ENCODE measurements around the gene ZNF219.

Gene ZNF219

DNA sequence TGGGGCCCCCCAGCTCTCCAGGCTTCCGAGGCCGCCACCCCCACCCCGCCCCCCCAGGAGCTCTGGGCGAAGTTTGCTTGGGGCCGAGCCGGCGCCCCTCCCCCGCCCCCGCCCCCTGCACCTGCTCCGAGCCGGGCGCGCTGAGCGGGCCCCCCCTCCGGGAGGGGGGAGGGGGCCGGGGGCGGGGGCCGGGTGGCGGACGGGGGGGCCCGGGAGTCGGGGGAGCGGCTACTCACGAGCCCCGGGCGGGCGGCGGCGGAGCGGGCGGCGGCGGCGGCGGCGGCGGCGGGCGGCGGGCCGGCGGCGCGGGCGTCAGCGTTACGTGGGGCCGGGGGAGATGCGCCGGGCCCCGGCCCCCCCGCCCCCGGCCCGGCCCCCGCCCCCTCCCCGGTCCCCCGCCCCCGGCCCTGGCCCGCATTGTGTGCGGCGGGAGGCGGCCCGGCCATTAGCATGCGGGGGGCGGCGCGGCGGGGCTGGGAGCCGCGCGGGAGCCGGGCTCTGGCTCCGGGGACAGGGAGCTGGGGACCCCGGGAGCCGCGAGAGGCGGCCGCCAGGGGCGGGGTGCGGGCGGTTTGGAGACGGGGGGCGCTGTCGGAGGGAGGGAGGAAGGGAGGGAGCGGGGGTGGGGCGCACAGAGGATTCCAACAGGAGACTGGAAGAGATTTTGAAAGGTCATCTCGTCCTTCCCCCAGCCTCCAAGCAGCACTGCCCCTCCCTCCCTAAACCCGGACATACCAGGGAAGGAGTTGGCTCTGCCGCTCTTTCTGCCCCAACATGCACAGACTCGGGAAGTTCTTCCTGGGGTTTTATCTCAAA, at the start of gene ZNF219:
ZNF219 (minus strand) TSS at position 580 of the 816 bp plus-strand sequence. CDS start 5,064 bp downstream, outside the sequence.
- peak; percentile 47 to 82 (median 75) for DNase-seq

DNA sequence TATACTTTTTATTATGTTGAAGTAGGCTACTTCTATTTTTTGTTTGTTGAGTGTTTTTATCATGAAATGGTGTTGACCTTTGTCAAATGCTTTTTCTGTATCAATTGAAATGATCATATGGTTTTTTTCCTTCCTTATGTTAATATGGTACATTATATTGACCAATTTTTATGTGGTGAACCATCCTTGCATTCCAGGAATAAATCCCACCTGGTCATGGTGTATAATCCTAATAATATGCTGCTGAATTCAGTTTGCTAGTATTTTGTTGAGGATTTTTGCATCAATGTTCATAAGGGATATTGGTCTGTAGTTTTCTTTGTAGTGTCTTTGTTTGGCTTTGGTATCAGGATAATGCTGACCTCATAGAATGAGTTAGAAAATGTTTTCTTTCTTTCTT, 47.0 kb upstream of the ZNF219 start:
- DNase-seq = no peak

DNA sequence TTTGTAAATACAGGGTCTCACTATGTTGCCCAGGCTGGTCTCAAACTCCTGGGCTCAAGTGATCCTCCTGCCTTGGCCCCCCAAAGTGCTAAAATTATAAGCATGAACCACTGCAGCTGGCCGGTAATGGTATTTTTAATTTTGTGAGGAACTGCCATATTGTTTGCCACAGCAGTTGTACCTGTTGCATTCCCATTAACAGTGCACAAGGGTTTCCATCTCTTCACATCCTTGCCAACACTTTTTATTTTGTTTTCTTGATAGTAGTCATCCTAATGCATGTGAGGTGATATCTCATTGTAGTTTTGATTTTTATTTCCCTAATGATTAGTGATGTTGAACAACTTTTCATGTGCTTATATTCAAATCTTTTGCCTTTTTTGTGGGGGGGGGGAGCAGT, 43.9 kb upstream of the ZNF219 start:
- DNase-seq = no peak

DNA sequence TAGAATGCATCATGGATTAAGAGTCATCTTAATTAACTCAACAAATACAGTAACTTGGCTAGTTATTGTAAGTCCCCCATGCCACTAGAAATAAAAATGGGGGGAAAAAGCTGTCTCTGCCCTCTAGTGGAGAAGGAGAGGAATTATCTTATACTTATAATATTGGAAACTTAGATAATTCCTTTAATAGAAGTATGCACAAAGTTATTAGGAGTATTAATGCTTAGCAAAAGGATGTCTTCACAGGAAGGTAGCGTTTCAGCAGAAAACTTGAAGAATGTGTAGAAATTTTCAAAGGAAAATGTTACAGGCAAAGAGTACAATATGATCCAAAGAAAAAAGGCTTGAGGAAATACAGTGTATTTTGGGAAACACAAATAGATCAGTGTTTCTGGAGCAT, 37.6 kb upstream of the ZNF219 start:
- peak in 1 of 3 experiments; percentile 40 for DNase-seq

DNA sequence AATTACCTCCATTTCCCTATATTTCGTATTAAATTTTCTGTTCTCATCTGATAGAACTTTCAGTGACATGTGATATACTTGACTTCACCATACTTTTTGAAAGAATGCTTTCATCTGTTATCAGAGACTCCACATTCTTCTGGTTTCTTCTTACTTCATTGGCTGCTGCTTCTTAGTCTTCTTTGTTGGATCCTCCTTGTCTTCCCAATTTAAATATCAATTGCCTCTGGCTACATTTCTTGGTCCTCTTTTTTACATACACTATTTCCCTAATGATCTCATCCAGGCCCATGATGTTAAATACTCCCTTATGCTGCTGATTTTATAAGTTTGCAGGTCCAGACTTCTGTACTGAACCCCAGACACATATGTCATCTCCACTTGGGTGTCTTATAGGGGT, 35.4 kb upstream of the ZNF219 start:
- no peak for DNase-seq

DNA sequence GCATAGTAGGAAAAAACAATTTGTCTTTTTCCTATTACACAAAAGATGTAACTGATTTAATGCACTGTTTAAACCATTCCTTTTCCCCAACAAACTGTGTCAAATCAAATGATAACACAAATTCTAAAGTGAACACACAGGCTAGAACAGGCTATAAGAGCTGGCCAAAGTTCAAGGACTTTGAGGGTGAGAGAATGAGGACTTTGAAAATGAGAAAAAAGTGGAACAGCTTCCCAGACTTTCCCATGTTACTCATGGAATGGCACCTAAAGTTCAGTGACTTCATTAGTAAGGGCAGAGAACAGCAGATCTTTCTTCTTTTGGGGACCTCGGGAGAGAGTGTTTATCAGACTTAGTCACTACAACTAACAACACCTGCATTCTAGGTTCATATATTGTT, 25.0 kb upstream of the ZNF219 start:
- DNase-seq = no peak

DNA sequence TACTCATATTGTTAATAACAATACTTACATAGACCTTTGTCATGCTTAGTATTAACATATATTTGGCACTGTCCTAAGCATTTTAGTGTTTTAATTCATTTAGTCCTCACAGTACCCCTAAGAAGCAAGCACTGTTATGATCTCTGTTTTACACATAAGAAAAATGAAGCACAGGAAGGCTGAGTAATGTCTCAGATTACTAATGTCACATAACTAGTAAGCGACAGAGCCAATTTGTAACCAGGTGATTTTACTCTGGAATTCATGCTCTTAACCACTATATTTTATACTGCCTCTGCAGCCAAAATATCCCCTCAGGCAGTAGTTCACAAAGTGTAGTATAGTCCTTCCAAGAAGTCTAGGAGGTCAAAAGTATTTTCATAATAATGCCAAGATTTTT, 22.7 kb upstream of the ZNF219 start:
- DNase-seq = no peak

DNA sequence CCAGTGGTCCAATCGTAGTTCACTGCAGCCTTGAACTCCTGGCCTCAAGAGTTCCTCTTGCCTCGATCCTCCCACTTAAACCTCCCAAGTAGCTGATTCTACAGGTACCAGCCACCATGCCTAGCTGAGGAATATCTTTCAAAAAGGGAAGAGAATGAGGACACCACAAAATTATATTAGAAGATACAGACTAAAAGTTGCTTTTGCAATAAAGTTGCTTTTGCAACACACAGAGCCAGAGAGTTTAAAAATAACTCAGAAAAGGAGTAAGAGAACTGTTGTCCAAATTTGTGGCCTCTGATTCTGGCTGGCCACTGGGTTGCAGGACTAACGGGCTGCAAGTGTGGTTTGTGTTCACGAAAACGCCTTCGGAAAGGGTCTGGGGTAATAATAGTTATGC, 22.2 kb upstream of the ZNF219 start:
- no peak for DNase-seq

DNA sequence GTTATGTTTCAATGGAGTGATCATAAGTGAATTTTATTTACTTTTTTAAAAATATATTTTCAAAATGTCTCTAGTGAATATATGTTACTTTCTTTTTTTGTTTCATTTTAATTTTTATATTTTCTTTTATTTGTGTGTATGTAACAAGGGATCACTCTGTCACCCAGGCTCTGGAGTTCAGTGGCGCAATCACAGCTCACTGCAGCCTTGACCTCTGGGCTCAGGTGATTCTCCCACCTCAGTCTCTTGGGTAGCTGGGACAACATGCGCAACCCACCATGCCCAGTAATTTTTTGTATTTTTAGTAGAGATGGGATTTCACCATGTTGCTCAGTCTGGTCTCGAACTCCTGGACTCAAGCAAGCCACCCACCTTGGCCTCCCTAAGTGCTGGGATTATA, 20.5 kb upstream of the ZNF219 start:
- DNase-seq = no peak

DNA sequence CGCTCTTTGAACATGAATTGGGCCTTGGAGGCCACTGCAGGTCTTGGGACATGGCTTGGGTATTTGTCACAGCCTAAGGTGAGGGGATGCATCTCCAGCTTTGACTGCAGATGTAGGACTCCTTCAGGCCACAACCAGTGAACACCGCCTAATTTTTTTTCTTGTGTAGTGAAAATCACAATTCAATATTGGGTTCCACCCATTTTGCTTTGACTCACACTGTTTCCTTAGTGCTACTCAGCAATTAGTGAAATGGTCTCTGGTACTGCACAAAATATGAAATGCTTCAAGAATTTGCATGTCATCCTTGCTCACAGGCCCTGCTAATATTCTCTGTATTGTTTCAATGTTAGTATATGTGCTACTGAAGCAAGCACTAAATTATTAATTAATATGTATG, 14.9 kb upstream of the ZNF219 start:
- DNase-seq = no peak

DNA sequence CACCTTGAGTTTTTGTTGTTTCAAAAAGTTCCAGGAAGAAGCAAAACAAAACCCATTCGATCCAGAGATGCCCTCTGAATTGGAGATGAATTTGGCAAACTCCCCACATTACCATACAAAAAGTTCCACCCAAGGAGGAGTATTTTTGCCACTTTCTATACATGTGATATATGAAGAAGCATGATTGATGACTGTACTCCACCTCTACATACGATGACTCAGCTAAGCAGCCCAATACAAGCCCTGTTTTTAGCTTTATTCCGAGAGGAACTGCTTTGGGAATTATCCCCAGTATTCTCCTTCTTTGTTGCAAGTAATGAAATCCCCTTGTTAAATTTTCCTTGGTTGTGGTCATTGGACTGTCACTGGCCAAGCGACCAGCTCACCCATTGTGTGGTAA, 13.8 kb upstream of the ZNF219 start:
- no peak for DNase-seq

DNA sequence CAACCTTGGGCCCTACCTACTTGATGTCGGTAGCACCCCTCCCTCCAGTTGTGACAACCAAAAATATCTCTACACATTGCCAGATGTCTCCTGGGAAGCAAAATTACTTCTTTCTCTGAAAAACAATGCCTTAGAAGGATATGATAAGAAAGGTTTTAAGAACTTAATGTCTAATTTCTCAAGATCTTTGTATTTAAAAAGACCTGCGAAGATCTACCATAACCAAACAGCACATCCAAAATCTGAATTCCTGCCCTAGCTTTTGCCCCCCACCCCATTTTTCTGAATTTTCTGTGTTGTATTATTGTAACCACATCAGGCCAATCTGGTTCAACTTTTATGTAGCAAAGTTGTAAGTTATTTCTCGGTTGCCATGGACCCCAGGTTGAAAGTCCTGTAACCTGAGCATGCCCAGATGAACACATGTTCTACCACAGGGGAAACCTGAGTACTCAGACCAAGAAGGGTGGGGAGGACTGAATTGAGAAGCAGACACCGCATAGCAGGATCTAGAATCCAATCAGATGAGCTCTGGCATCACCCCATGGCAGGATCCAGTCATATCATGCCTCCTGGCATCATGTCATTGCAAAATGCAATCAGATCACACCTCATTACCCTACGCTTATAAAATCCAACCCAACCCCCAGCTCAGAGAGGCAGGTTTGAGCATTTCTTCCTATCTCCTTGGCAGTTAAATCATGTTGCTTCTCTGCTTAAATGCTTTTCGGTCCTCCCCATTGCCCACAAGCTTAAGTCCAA, 11.1 kb upstream of the ZNF219 start:
- no peak for DNase-seq

DNA sequence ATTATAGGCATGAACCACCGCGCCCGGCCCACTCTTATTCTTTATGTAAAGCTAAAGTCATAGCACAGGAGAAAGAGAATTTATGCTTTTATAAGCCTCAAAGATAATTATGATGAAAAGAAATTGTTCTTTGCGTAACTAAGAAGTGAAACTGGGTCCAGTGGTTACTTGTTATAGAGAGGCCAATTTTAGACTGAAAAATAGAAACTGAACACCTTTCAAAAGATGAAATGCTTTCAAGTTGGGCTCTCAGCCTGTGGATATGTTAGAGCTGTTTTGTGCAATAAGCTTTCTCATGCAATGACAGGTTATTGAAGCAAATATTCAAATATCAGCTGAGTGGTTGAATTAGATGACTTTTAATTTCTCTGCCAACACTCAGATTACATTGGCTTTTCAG, 10.3 kb upstream of the ZNF219 start:
- DNase-seq = no peak

DNA sequence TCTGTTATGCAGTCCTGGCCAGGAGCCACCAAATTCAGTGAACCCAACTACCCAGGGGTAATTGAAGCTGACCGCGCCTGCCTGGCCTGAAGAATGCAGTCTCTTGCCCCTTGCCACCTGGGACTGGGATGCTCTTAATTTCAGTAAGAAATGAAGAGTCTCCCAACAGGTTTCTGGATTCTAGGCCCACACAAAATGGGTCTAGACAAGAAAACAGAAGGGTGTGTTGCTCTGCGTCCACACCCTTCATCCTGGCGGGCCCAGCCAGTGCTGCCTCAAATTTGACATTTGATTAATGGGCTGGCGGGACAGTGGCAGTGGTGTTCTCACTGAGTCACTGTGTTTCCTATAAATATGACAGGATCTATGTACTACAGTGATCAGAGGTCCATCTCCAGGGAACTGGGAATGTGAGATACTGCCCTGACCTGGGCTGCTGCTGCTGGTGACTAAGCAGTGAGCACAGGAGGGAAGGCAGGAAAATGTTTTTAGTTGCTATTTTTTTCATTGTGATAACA, 8.9 kb upstream of the ZNF219 start:
- DNase-seq = no peak

DNA sequence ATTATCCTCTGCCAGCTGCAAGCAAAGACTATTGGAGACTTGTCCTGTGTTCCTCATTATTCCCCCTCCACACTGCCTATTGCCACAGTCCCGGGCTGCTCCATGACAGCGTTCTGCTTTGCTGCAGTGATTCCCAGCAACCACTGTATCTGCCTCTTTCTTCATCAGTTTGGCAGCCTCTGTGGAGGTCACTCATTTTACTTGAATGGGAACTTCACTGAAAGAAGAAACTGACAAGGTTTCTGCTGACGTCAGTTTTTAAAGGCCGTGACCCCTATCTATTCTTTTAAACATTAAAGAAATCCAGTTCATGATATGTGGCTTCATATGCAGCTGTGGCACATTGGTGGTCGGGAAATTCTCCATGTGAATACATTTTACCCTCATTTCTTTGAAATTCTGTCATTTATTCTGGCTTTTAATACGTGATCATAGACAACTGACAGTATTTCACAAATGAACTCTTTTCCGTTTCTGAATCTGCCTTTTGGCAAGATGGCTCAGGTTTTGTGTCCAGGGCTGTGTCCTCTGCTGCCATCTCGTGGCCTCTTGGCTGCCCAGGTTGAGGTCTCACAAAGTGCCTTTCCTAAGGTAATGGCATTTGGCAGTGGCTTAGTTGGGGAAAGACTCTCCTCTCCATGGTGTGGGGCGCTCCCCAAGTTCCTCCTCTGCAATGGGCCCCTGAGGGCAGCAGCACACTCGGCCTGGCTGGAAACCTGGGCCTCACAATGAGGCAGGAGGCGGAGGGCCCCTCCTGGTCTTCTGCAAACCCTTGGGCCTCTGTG, 8.2 kb upstream of the ZNF219 start:
- peak; percentile 71 to 89 (median 85) for DNase-seq

DNA sequence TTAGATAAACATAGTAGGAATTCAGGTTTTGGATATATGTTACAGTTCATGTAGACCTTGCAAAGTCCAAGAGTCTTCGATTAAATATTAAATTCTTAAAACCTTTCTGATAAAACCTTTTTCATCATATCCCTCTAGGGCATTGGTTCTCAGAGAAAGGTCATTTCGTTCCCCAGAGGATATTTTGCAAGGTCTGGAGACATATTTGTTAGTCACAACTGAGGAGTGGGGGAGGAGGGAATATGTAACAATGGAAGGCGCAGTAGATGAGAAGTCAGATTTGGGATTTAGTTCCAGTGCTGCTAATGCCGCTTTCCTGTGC, 7.7 kb upstream of the ZNF219 start:
- no peak for DNase-seq

DNA sequence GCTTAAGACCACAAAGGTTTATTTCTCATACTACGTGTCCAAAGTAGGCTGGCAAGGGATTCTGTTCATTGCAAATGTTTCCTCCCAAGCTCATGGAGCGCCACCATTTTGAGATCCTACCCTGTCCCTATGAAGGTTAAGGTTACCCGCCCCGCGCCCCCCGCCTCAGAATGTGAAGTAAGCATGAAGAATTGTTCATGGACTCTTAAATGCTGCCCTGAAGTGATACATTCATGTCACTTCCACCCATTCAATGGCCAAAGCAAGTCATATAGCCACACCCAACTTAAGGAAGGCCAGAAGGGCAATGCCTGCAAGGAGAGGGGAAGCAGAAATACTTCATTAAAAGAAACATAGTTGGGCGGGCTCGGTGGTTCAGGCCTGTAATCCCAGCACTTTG, 6.6 kb upstream of the ZNF219 start:
- DNase-seq = no peak

DNA sequence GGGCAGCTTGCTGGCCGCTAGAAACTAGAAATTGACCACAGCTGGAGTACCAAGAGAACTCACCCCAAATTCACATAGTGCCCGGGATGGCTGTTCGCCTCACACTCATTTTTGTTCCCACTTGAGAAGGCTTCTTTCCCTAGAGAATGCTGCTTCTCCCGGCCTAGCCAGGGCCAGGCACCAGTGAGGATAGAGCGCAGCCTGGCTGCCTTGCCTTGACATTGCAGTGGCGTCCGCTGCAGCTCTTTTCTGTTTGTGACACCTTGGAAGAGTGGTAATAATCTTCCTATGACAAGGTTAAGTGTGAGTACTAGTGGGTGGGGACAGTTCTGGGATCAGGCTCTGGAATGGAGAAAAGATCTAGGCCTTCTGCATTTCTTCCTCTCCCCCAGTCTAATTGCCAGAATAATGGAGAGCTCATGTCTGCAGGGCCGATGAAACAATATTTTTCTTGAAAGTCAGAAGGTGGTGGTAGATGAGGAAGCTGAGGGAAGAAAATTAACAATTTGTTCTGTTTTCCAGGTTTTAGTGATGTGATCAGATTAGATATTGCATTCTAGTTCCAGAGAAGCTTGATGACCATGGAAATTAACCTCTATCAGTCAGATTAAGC, 6.1 kb upstream of the ZNF219 start:
- DNase-seq = peak; percentile 85 to 94 (median 90)

DNA sequence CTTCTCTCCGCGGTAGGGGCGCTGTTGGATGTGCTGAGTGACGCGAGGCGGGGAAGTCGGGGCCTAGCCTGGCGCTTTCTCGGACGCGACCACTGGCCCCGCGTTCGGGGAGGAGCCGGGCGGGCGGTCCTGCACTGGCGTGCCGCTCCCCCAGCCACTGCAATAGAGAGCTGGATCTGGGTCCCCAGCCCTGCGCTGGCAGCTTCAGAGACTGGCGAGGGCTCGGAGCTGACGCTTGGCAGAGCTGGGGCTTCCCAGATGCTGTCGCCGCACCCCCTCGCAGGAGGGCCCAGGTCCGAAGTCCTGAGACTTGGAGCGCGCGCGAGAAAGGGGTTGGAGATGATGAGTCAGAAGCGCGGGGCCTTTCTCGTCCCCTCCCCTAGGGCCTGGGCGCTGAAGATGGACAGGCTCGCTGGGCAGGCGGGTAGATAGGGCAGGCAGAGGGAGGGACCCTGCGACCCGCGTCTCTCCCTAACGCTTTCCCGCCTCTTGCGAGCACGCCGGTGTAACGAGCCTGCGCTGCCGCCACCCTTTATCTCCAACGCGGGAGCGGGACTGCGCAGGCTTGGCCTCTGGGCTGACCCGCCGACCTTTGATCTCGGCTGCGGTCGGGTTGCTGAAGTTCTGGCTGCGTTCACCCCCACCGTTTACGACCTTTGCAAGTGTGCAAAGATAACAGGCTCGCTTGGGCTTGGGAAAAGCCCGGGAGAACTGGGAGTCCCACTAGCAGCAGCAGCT, 5.4 kb upstream of the ZNF219 start:
- peak; percentile 98 to 99 (median 99) for DNase-seq

DNA sequence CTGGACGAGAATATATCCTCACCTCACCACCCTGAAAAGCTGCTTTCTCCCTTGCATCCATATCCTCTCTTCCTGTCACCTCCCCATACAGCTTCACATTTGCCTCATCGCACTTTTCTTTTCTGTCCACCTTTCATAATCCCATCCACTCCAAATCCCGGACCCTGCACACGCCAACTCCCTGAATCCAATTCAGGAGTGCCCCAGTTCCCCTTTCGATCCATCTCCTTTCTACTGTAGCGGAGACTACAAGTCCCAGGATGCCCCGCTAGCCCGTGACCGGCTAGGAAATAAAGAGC, 4.9 kb upstream of the ZNF219 start:
- DNase-seq = no peak

DNA sequence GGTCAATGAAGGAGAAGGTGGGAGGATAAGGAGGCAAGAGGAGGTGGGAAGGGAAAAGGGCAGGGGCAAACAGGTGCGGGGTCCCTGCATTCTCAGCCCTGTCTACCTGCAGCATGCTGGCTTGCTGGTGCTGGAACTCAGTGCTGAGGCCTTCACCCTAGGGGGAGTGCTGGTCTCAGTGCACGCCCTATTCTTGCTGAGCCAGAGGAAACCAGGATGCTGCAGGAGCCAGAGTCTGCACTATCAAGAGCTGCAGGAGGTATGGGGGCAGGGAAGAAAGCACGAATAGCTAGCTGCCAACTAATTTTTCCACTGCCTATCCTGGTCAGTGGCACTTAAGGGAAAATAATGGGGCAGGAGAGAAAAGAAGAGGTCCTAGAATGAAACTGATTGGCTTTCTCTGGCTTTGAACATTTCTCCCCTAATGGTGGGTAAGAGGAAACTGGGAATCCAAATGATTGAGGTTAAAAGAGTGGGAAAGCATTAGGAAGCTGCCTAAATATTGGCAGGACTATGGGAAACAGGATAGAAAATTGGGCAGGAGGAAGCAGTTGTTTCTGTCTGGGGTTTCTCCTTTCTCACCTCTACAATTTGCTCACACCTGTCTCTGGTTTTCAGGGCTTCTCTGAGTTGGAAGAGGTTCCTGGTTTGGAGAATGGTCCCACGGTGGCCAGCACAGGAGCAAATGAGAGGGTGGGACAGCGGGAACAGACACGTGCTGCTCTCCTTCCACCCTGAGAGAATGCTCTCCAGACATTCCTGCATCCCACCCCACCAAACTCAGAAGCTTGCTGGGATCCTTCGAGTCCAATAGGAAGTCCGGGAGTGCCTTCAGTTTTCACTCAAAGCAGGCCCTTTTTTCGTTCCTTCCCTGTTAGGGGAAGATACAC, 4.3 kb upstream of the ZNF219 start:
- DNase-seq = peak in 2 of 3 experiments; percentile 33 to 67
